ENCODE measurements around the gene ZBTB4.

The ZBTB4 gene

GRCh38 chr17:7468290-7468689 is 11.1 kb downstream of the ZBTB4 start:
- DNase-seq = no peak

GRCh38 chr17:7467498-7467897 is 11.9 kb downstream of the ZBTB4 start:
- DNase-seq = no peak

GRCh38 chr17:7466639-7467341 is 12.6 kb downstream of the ZBTB4 start:
- no peak for DNase-seq

- no peak for DNase-seq
These were observed 13.2 kb downstream of the ZBTB4 start for GRCh38 chr17:7466318-7466638.

- no peak for DNase-seq
These were observed 13.7 kb downstream of the ZBTB4 start for GRCh38 chr17:7465597-7466275.

- no peak for DNase-seq
These were observed 15.3 kb downstream of the ZBTB4 start for GRCh38 chr17:7464081-7464480.

- no peak for DNase-seq
These were observed 16.0 kb downstream of the ZBTB4 start for GRCh38 chr17:7463372-7463846.

GRCh38 chr17:7462474-7463371 is 16.7 kb downstream of the ZBTB4 start:
- no peak for DNase-seq

- DNase-seq = no peak
These were observed 18.4 kb downstream of the ZBTB4 start for GRCh38 chr17:7460850-7461660.

GRCh38 chr17:7459961-7460545 is 19.4 kb downstream of the ZBTB4 start:
- no peak for DNase-seq

- no peak for DNase-seq
These were observed 31.0 kb downstream of the ZBTB4 start for GRCh38 chr17:7448461-7448860.

GRCh38 chr17:7445619-7445968 is 33.8 kb downstream of the ZBTB4 start:
- peak; percentile 63 for DNase-seq

GRCh38 chr17:7444682-7445618 is 34.5 kb downstream of the ZBTB4 start, which contains the start of gene CHRNB1:
Gene CHRNB1, plus strand, starts transcription at chr17:7445061. Its CDS starts 67 bp downstream, at chr17:7445128.
- peak; percentile 47 for DNase-seq

- no peak for DNase-seq
These were observed 35.6 kb downstream of the ZBTB4 start for GRCh38 chr17:7443499-7444485.

GRCh38 chr17:7442142-7442541 is 37.3 kb downstream of the ZBTB4 start:
- no peak for DNase-seq

GRCh38 chr17:7441266-7441665 is 38.2 kb downstream of the ZBTB4 start:
- DNase-seq = no peak

GRCh38 chr17:7440834-7441195 is 38.6 kb downstream of the ZBTB4 start:
- DNase-seq = no peak

GRCh38 chr17:7440113-7440833 is 39.2 kb downstream of the ZBTB4 start:
- peak; percentile 3 for DNase-seq

- no peak for DNase-seq
These were observed 39.8 kb downstream of the ZBTB4 start, which contains the start of gene FGF11 for GRCh38 chr17:7439462-7440112. Gene FGF11, plus strand, starts transcription at chr17:7439512. Its CDS starts 109 bp downstream, at chr17:7439621.
